ENCODE results near the gene EFNB2. TPM values are rescaled to one million over a fixed set of nuclear protein-coding genes. Genes with fewer than 3 reads are reported as not detected.

The EFNB2 gene
- polyA plus RNA-seq, 3 donors: not detected

- Histone ChIP-seq H3K4me2 (replicated peaks; ENCODE audit: extremely low read depth, low read length, poor library complexity, severe bottlenecking) (no peak overlapping the region), H3K4me1 (ENCODE audit: control insufficient read depth in 1 of 2, insufficient read depth in 2 of 2, low read length in 2 of 2) (no peaks in the 10 kb centered on the region), H2AFZ (ENCODE audit: insufficient read depth, low read depth, low read length, poor library complexity, severe bottlenecking) (no peak overlapping the region), H3K27ac (ENCODE audit: low read depth in 1 of 2, low read length in 2 of 2) (no peak overlapping the region), H3K79me2 (ENCODE audit: insufficient read depth, low read length) (no peaks in the 10 kb centered on the region), H3K9me3 (replicated peaks in 1 of 2; ENCODE audit: control insufficient read depth in 1 of 2, insufficient read depth in 1 of 2, low read length in 2 of 2) (no peaks in the 10 kb centered on the region), H3K27me3 (ENCODE audit: control insufficient read depth in 2 of 2, insufficient read depth in 2 of 2, low read length in 2 of 2) (peaks cover 2 to 3% of the 10 kb centered on the region in 2 donors), H3K9ac (ENCODE audit: insufficient read depth, low read length, poor library complexity, severe bottlenecking) (no peak overlapping the region), H3K36me3 (replicated peaks in 1 of 2; ENCODE audit: control insufficient read depth in 1 of 2, insufficient read depth in 2 of 2, low read length in 2 of 2) (no peaks in the 10 kb centered on the region), H3K4me3 (replicated peaks in 1 of 3; ENCODE audit: low read depth in 2 of 3, low read length in 3 of 3) (no peak overlapping the region), H4K20me1 (ENCODE audit: insufficient read depth, low read length) (no peaks in the 10 kb centered on the region)
- Mint-ChIP-seq H3K27ac (no peak overlapping the region), H3K4me3 (no peak overlapping the region), H3K36me3 (no peaks in the 10 kb centered on the region), H3K4me1 (no peaks in the 10 kb centered on the region), H3K27me3 (ENCODE audit: low read depth in 3 of 3) (peaks cover 6 to 9% (median 7%) of the 10 kb centered on the region in 3 donors), H3K9me3 (peaks cover 0 to 2% (median 0%) of the 10 kb centered on the region in 7 donors)
- intact Hi-C loops (cut with micrococcal nuclease): no loop called here
- TF ChIP-seq CTCF (IDR thresholded peaks at IDR 0.05): no peak
- no CpG with 5 or more reads among the region's 5 CpGs for WGBS (ENCODE audit: insufficient coverage)
- DNase-seq: no peak
Measured at GRCh38 chr13:106515635-106516254, 19.7 kb downstream of the EFNB2 start.

GRCh38 chr13:106514928-106515634, 20.4 kb downstream of the EFNB2 start:
- peaks cover 0 to 2% (median 0%) of the 10 kb centered on the region in 7 donors for H3K9me3 Mint-ChIP-seq
- no peak for TF ChIP-seq CTCF (IDR thresholded peaks at IDR 0.05)
- Histone ChIP-seq H3K27me3 (ENCODE audit: control insufficient read depth in 2 of 2, insufficient read depth in 2 of 2, low read length in 2 of 2) (peaks cover 2% of the 10 kb centered on the region in 2 donors), H3K27ac (ENCODE audit: low read depth in 1 of 2, low read length in 2 of 2) (no peak overlapping the region), H3K79me2 (ENCODE audit: insufficient read depth, low read length) (no peaks in the 10 kb centered on the region), H2AFZ (ENCODE audit: insufficient read depth, low read depth, low read length, poor library complexity, severe bottlenecking) (no peak overlapping the region), H3K4me1 (ENCODE audit: control insufficient read depth in 1 of 2, insufficient read depth in 2 of 2, low read length in 2 of 2) (no peaks in the 10 kb centered on the region), H3K36me3 (replicated peaks in 1 of 2; ENCODE audit: control insufficient read depth in 1 of 2, insufficient read depth in 2 of 2, low read length in 2 of 2) (no peaks in the 10 kb centered on the region), H3K9me3 (replicated peaks in 1 of 2; ENCODE audit: control insufficient read depth in 1 of 2, insufficient read depth in 1 of 2, low read length in 2 of 2) (no peaks in the 10 kb centered on the region), H4K20me1 (ENCODE audit: insufficient read depth, low read length) (no peaks in the 10 kb centered on the region), H3K9ac (ENCODE audit: insufficient read depth, low read length, poor library complexity, severe bottlenecking) (no peak overlapping the region), H3K4me2 (replicated peaks; ENCODE audit: extremely low read depth, low read length, poor library complexity, severe bottlenecking) (no peak overlapping the region), H3K4me3 (replicated peaks in 1 of 3; ENCODE audit: low read depth in 2 of 3, low read length in 3 of 3) (no peak overlapping the region)
- intact Hi-C loops (cut with micrococcal nuclease): no loop called here
- no peaks in the 10 kb centered on the region for H3K36me3 Mint-ChIP-seq
- H3K4me1 Mint-ChIP-seq: no peaks in the 10 kb centered on the region
- 95% methylated on average over 4 of the region's 15 CpGs for WGBS (ENCODE audit: insufficient coverage)
- no peak overlapping the region for H3K27ac Mint-ChIP-seq
- H3K4me3 Mint-ChIP-seq: no peak overlapping the region
- no peak for DNase-seq
- peaks cover 5 to 6% (median 5%) of the 10 kb centered on the region in 3 donors for H3K27me3 Mint-ChIP-seq (ENCODE audit: low read depth in 3 of 3)

Measured in CD14-positive monocyte (primary cell).